ENCODE data around the gene COX20.
"Not testable (repeated sequence)": the region's sequence is repeated elsewhere in the genome, so short reads cannot be mapped to it uniquely, and the experiment has no call there.

Gene COX20, protein sequence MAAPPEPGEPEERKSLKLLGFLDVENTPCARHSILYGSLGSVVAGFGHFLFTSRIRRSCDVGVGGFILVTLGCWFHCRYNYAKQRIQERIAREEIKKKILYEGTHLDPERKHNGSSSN

DNA sequence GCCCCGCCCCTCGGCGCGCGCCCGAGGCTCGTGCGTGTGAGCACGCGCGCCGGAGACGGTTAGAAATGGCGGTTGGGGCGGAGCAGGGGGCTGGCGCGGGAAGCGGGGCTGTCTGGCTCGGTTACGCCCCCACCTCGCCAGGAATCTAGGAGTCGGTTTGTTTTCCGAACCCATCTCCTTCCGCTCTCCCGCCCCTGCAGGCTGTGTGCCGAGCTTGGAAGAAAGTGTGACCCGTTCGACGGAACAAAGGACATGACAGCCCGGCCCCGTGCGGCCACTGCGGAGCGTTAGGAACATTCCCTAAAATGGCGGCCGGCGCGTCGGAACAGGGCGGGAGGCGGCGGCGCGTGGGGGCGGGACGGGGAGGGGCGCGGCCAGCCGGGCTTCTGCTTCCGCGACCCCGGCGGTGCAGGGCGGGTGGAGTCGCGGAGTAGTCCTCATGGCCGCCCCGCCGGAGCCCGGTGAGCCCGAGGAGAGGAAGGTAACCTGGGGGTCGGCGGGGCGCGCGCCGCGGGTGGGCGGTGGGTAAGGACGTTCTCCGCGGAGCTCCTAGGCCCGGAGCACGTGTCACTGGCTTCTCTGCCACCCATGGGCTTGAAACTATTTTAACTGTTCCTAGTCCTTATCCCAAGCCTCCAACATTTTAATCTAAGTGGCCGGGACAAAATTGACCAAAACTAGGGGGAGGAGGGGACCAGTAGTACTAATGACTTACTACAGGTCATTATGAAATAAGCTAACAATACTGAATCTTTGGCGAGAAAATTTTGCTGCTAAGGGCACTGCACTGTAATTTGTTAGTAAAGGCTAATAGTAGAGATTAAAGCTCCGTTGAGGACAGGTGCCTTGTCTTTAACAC lies at the start of gene COX20:
COX20 (plus strand) TSS at position 383 of the 859 bp plus-strand sequence; CDS start at position 440, 57 bp downstream.
- Histone ChIP-seq H3K27me3 (ENCODE audit: control insufficient read depth in 1 of 2, insufficient read depth in 2 of 2, low read length in 2 of 2) (no peaks in the 10 kb centered on the region), H3K36me3 (ENCODE audit: control insufficient read depth in 1 of 2, insufficient read depth in 2 of 2, low read length in 2 of 2) (peaks cover 4 to 8% of the 10 kb centered on the region in 2 donors), H3K9ac (ENCODE audit: low read depth in 1 of 2, low read length in 2 of 2) (peak within 1 kb of the TSS; percentile 96 to 97), H3K27ac (ENCODE audit: low read depth, low read length) (peak within 1 kb of the TSS; percentile 100), H3K4me1 (ENCODE audit: control insufficient read depth in 1 of 2, insufficient read depth in 2 of 2, low read length in 2 of 2) (peaks cover 11 to 29% of the 10 kb centered on the region in 2 donors), H3K9me3 (ENCODE audit: control insufficient read depth in 1 of 2, low read length in 2 of 2) (no peaks in the 10 kb centered on the region), H3K4me3 (ENCODE audit: low read depth in 1 of 2, low read length in 2 of 2) (peak within 1 kb of the TSS; percentile 84 to 90)

DNA sequence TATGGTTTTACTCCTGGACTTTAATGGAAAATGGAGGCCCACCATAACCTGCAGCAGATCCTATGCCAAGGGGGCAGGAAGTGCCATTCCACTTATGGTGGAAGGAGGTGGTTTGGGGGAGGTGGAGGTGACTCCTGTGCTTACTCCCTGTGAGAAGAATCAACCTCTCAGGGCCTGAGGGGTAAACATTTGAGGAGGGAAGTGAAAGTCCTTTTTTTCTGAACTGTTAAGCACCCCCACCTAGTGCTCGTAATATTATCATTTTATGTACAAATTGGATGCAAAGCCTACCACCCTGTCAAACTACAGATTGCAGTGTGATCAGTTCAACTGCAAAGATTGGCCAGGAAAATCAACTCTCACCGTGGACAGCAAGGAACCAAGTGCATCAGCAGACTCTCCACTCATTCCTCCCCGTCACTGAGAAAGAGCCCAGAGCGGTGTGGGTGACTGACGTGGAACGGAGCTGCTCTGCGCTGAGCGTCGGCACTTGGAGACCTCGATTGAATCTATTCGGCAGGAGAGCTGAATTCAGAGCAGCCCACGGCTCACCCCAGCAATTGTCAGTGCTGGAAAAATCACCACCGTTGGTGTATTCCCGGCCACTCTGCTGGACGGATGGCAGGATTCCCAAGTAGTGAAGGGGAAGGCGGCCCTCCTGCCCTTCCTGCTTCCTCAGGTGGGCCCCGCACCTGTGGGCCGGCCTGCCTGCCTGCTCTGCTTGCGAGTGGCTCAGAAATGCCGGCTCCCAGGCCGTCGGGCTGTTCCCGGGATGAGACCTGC lies 46.8 kb upstream of the COX20 start:
- Histone ChIP-seq H3K27me3 (ENCODE audit: control insufficient read depth in 1 of 2, insufficient read depth in 2 of 2, low read length in 2 of 2) (no peaks in the 10 kb centered on the region), H3K9ac (ENCODE audit: low read depth in 1 of 2, low read length in 2 of 2) (no peak overlapping the region), H3K9me3 (ENCODE audit: control insufficient read depth in 1 of 2, low read length in 2 of 2) (no peaks in the 10 kb centered on the region), H3K4me3 (ENCODE audit: low read depth in 1 of 2, low read length in 2 of 2) (no peak overlapping the region), H3K4me1 (ENCODE audit: control insufficient read depth in 1 of 2, insufficient read depth in 2 of 2, low read length in 2 of 2) (no peaks in the 10 kb centered on the region), H3K36me3 (ENCODE audit: control insufficient read depth in 1 of 2, insufficient read depth in 2 of 2, low read length in 2 of 2) (no peaks in the 10 kb centered on the region), H3K27ac (ENCODE audit: low read depth, low read length) (no peak overlapping the region)

DNA sequence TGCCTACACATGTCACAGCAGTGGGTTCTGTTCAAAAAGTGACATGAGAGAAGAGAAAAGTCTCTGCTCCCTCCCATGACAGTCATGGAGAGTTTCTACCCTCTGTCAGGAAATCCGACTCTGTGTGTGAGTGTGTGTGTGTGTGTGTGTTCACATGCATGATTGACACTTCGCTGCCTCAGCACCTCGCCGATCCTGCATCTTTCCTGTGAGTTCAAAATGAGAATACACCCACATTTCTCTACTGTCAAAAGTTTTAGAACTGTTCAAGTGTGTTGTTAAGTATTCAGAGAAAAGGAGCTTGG lies 46.2 kb upstream of the COX20 start:
- Histone ChIP-seq H3K4me3 (ENCODE audit: low read depth in 1 of 2, low read length in 2 of 2) (no peak overlapping the region), H3K36me3 (ENCODE audit: control insufficient read depth in 1 of 2, insufficient read depth in 2 of 2, low read length in 2 of 2) (no peaks in the 10 kb centered on the region), H3K4me1 (ENCODE audit: control insufficient read depth in 1 of 2, insufficient read depth in 2 of 2, low read length in 2 of 2) (peaks cover 0 to 3% of the 10 kb centered on the region in 2 donors), H3K9me3 (ENCODE audit: control insufficient read depth in 1 of 2, low read length in 2 of 2) (no peaks in the 10 kb centered on the region), H3K27me3 (ENCODE audit: control insufficient read depth in 1 of 2, insufficient read depth in 2 of 2, low read length in 2 of 2) (no peaks in the 10 kb centered on the region), H3K27ac (ENCODE audit: low read depth, low read length) (no peak overlapping the region), H3K9ac (ENCODE audit: low read depth in 1 of 2, low read length in 2 of 2) (no peak overlapping the region)

DNA sequence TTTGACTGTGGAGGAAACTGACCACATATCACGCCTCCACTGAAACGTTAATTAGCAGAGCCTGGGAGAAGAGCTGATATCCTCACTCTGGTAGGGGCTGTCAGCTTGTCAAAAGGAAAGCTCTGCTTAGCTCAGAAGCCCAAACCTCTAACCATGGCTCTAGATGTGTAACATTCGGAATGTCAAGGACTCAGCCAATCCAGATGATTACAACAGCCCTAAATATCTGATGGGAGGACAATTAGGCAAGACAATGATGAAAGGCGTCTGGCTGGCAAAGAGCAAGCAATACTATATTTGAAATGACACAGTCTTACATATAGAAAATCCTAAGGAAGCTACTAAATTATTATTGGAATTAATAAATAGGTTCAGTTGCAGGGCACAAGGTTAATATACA lies 45.7 kb upstream of the COX20 start:
- H3K36me3 ChIP-seq (ENCODE audit: control insufficient read depth in 1 of 2, insufficient read depth in 2 of 2, low read length in 2 of 2) = no peaks in the 10 kb centered on the region
- no peaks in the 10 kb centered on the region for H3K27me3 ChIP-seq (ENCODE audit: control insufficient read depth in 1 of 2, insufficient read depth in 2 of 2, low read length in 2 of 2)
- no peak overlapping the region for H3K4me3 ChIP-seq (ENCODE audit: low read depth in 1 of 2, low read length in 2 of 2)
- H3K4me1 ChIP-seq (ENCODE audit: control insufficient read depth in 1 of 2, insufficient read depth in 2 of 2, low read length in 2 of 2) = peaks cover 0 to 5% of the 10 kb centered on the region in 2 donors
- H3K27ac ChIP-seq (ENCODE audit: low read depth, low read length) = no peak overlapping the region
- no peak overlapping the region for H3K9ac ChIP-seq (ENCODE audit: low read depth in 1 of 2, low read length in 2 of 2)
- no peaks in the 10 kb centered on the region for H3K9me3 ChIP-seq (ENCODE audit: control insufficient read depth in 1 of 2, low read length in 2 of 2)

DNA sequence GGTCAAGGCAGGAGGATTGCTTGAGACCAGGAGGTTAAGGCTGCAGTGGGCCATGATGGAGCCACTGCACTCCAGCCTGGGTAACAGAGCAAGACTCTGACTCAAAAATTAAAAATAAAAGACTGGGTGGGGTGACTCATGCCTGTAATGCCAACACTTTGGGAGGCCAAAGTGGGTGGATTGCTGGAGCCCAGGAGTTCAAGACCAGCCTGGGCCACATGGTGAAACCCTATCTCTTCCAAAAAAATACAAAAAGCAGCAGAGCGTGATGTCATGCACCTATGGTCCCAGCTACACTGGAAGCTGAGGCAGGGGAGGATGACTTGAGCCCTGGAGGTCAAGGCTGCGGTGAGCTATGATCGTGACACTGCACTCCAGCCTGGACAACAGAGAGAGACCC lies 44.4 kb upstream of the COX20 start:
- no peaks in the 10 kb centered on the region for H3K36me3 ChIP-seq (ENCODE audit: control insufficient read depth in 1 of 2, insufficient read depth in 2 of 2, low read length in 2 of 2)
- H3K9me3 ChIP-seq (ENCODE audit: control insufficient read depth in 1 of 2, low read length in 2 of 2) = no peaks in the 10 kb centered on the region
- H3K9ac ChIP-seq (ENCODE audit: low read depth in 1 of 2, low read length in 2 of 2) = no peak overlapping the region
- H3K4me1 ChIP-seq (ENCODE audit: control insufficient read depth in 1 of 2, insufficient read depth in 2 of 2, low read length in 2 of 2) = peaks cover 0 to 5% of the 10 kb centered on the region in 2 donors
- no peaks in the 10 kb centered on the region for H3K27me3 ChIP-seq (ENCODE audit: control insufficient read depth in 1 of 2, insufficient read depth in 2 of 2, low read length in 2 of 2)
- no peak overlapping the region for H3K27ac ChIP-seq (ENCODE audit: low read depth, low read length)
- no peak overlapping the region for H3K4me3 ChIP-seq (ENCODE audit: low read depth in 1 of 2, low read length in 2 of 2)

DNA sequence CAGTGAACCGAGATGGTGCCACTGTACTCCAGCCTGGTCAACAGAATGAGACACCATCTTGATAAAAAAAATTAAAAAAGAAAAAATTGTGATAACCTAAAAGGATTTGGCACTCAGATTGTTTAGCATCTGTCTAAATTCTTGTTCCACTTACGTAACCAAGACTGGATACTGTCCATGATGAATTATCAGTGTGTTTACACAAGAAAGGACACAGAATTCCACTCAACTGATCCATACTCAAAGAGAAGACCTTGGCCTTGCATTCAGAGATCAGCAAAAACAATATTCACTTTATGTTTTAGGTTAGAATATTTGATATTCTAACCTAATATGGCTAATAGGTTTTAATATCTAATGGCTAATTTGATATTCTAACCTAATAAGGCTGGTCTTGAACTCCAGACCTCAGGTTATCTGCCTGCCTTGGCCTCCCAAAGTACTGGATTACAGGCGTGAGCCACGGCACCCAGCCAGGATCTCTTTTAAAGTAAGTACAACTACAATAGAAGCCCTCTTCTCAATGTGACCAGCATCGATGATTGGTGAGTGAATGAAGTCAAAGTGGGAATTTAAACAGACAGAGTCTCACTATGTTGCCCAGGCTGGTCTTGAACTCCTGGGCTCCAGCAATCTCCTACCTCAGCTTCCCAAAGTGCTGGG lies 43.1 kb upstream of the COX20 start:
- Histone ChIP-seq H3K4me3 (ENCODE audit: low read depth in 1 of 2, low read length in 2 of 2) (no peak overlapping the region), H3K4me1 (ENCODE audit: control insufficient read depth in 1 of 2, insufficient read depth in 2 of 2, low read length in 2 of 2) (peaks cover 0 to 5% of the 10 kb centered on the region in 2 donors), H3K27ac (ENCODE audit: low read depth, low read length) (no peak overlapping the region), H3K36me3 (ENCODE audit: control insufficient read depth in 1 of 2, insufficient read depth in 2 of 2, low read length in 2 of 2) (no peaks in the 10 kb centered on the region), H3K27me3 (ENCODE audit: control insufficient read depth in 1 of 2, insufficient read depth in 2 of 2, low read length in 2 of 2) (no peaks in the 10 kb centered on the region), H3K9ac (ENCODE audit: low read depth in 1 of 2, low read length in 2 of 2) (no peak overlapping the region), H3K9me3 (ENCODE audit: control insufficient read depth in 1 of 2, low read length in 2 of 2) (no peaks in the 10 kb centered on the region)

DNA sequence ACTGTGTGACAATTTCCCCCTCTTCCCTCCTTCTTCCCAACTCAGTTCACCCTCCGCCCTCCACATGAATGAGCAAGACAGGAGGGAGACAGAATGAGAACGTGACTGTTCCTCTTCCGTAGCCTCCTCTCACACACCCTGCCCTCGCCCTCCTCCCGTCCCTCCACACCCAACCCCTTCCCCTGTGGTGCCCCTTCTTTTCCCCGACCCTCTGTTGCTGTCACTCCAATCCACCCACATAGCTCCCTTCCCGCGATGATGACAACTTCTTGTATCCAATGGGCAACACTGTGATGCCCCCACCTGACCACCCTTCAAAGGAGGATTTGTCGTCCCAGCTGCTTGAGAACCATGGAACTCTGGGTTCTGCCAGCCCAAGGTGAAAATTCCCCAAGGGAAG lies 41.4 kb upstream of the COX20 start:
- no peak overlapping the region for H3K27ac ChIP-seq (ENCODE audit: low read depth, low read length)
- H3K4me3 ChIP-seq (ENCODE audit: low read depth in 1 of 2, low read length in 2 of 2) = no peak overlapping the region
- H3K9me3 ChIP-seq (ENCODE audit: control insufficient read depth in 1 of 2, low read length in 2 of 2) = no peaks in the 10 kb centered on the region
- no peaks in the 10 kb centered on the region for H3K27me3 ChIP-seq (ENCODE audit: control insufficient read depth in 1 of 2, insufficient read depth in 2 of 2, low read length in 2 of 2)
- no peaks in the 10 kb centered on the region for H3K36me3 ChIP-seq (ENCODE audit: control insufficient read depth in 1 of 2, insufficient read depth in 2 of 2, low read length in 2 of 2)
- no peak overlapping the region for H3K9ac ChIP-seq (ENCODE audit: low read depth in 1 of 2, low read length in 2 of 2)
- peaks cover 0 to 5% of the 10 kb centered on the region in 2 donors for H3K4me1 ChIP-seq (ENCODE audit: control insufficient read depth in 1 of 2, insufficient read depth in 2 of 2, low read length in 2 of 2)

DNA sequence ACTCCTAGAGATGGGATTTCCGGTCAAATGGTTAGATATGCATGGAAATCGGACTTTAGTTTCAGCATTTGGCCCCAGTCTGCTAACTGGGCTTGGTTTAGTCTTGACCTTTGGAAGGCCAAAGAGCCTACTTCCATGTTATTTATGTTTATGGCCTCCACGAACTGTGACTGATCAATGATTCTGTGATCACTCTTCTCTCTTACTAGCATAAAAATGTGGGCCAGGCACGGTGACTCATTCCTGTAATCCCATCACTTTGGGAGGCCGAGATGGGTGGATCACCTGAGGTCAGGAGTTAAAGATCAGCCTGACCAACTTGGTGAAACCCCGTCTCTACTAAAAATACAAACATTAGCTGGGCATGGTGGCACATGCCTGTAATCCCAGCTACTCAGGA lies 40.9 kb upstream of the COX20 start:
- H3K36me3 ChIP-seq (ENCODE audit: control insufficient read depth in 1 of 2, insufficient read depth in 2 of 2, low read length in 2 of 2); H3K27me3 ChIP-seq (ENCODE audit: control insufficient read depth in 1 of 2, insufficient read depth in 2 of 2, low read length in 2 of 2); H3K9me3 ChIP-seq (ENCODE audit: control insufficient read depth in 1 of 2, low read length in 2 of 2); H3K4me1 ChIP-seq (ENCODE audit: control insufficient read depth in 1 of 2, insufficient read depth in 2 of 2, low read length in 2 of 2); H3K4me3 ChIP-seq (ENCODE audit: low read depth in 1 of 2, low read length in 2 of 2); H3K9ac ChIP-seq (ENCODE audit: low read depth in 1 of 2, low read length in 2 of 2); H3K27ac ChIP-seq (ENCODE audit: low read depth, low read length): not testable (repeated sequence)

DNA sequence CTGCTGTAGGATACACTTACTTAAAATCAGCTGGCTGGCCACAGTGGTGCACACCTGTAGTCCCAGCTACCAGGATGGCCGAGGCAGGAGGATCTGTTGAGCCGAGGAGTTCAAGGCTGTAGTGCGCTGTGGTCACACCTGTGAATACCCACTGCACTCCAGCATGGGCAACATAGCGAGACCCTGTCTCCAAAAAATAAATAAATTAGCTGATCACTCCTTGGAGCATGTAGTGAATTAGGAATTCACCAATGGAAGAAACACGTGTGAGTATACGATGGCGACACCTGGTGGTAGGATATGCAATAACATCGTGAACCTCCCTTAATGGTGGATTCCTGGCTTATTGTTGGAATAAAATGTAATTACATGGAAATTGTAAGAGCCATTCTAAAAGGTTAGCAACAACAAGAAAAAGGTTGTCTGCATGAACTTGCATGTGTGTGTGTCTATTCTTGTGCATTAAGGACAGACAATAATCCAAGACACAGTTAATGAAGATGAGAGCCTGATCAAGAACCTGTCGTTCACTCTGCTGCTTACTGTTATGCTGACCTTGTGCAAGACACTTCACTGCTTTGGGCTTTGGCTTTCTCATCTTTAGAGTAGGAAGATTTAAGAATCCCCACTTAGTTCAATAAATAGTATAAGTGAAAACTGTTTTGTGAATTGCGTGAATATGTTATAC lies 38.6 kb upstream of the COX20 start:
- no peak overlapping the region for H3K27ac ChIP-seq (ENCODE audit: low read depth, low read length)
- no peak overlapping the region for H3K9ac ChIP-seq (ENCODE audit: low read depth in 1 of 2, low read length in 2 of 2)
- H3K27me3 ChIP-seq (ENCODE audit: control insufficient read depth in 1 of 2, insufficient read depth in 2 of 2, low read length in 2 of 2) = no peaks in the 10 kb centered on the region
- H3K9me3 ChIP-seq (ENCODE audit: control insufficient read depth in 1 of 2, low read length in 2 of 2) = no peaks in the 10 kb centered on the region
- no peaks in the 10 kb centered on the region for H3K36me3 ChIP-seq (ENCODE audit: control insufficient read depth in 1 of 2, insufficient read depth in 2 of 2, low read length in 2 of 2)
- H3K4me3 ChIP-seq (ENCODE audit: low read depth in 1 of 2, low read length in 2 of 2) = no peak overlapping the region
- peaks cover 0 to 5% of the 10 kb centered on the region in 2 donors for H3K4me1 ChIP-seq (ENCODE audit: control insufficient read depth in 1 of 2, insufficient read depth in 2 of 2, low read length in 2 of 2)

All from duodenal mucosa (tissue), 2 donors.